GM10248 (cell line): Measurements from ENCODE around the gene PAQR5.
"Not testable (repeated sequence)": the region's sequence is repeated elsewhere in the genome, so short reads cannot be mapped to it uniquely, and the experiment has no call there.

Experiments
- CTCF ChIA-PET: fragments of 300-600 bp; sonication (Branson Sonifier 250); formaldehyde crosslinking; extraction: SDS; loops from one replicate; lab custom pipeline; 2021; ENCODE audit warnings: antibody characterized with exemption; lab: Yijun Ruan, JAX
- POLR2A ChIA-PET: fragments of 350-650 bp; sonication (Branson Sonifier 250); formaldehyde crosslinking; extraction: SDS; loops from one replicate; lab custom pipeline; 2020; ENCODE audit warnings: antibody characterized with exemption; lab: Yijun Ruan, JAX
- DNase-seq: peaks from one replicate; pipeline ENCODE4 v3.0.0; 2012; ENCODE audit errors: extremely low spot score
- TF ChIP-seq, protein P1 (sequence below): IDR thresholded peaks from 2 replicates; pipeline ENCODE4 v1.5.1; 2012; ENCODE audit warnings: mild to moderate bottlenecking, low read depth; ENCODE audit errors: extremely low read depth, missing control alignments, control extremely low read depth

PAQR5 gene

GRCh38 chr15:69285834-69286233 is 12.9 kb upstream of the PAQR5 start:
- CTCF ChIA-PET = no interaction called here
- DNase-seq = no peak
- TF ChIP-seq, protein P1, sequence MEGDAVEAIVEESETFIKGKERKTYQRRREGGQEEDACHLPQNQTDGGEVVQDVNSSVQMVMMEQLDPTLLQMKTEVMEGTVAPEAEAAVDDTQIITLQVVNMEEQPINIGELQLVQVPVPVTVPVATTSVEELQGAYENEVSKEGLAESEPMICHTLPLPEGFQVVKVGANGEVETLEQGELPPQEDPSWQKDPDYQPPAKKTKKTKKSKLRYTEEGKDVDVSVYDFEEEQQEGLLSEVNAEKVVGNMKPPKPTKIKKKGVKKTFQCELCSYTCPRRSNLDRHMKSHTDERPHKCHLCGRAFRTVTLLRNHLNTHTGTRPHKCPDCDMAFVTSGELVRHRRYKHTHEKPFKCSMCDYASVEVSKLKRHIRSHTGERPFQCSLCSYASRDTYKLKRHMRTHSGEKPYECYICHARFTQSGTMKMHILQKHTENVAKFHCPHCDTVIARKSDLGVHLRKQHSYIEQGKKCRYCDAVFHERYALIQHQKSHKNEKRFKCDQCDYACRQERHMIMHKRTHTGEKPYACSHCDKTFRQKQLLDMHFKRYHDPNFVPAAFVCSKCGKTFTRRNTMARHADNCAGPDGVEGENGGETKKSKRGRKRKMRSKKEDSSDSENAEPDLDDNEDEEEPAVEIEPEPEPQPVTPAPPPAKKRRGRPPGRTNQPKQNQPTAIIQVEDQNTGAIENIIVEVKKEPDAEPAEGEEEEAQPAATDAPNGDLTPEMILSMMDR = no peak
- POLR2A ChIA-PET = no interaction called here

- ChIA-PET CTCF (no interaction called here), POLR2A (no interaction called here)
- TF ChIP-seq, protein P1 = no peak
Observed at GRCh38 chr15:69288011-69288410, 10.7 kb upstream of the PAQR5 start.

DNA sequence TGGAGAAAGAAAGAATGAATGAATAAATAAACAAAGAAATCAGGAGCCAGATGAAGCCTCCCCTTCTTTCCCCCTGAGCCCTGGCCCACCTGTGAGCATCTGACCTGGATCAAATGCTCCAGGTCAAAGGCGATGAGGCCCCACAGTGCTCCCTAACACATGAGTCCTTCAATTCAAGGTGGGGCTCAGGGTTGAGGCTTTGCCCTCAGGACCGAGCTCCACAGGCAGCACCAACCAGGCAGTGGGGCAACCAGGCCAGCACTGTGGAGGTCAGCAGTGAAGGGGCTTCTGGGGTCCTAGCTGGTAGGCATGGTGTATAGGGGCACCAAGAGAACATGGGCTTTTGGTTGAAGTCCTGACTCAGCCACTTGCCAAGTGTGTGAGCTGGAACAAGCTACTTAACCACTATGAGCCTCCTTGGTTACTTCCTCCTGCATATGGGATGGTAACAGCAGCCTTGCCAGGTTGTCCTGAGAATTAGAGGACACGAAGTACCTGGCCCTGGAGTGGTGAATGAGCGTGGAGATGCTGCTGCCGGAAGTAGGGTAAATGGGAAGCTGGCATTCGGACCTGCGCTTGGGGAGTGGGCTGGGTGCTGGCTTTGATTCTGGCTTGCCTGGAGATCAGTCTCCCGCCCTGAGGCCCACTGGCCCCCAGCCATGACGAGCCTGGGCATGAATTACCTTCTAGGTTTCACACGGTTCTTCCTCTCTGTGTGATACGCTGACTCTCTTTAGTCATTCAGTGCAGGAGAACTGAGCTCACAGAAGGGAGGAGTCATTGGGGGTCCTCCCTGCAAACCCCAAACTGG is 10.0 kb upstream of the PAQR5 start:
- POLR2A ChIA-PET = no interaction called here
- TF ChIP-seq, protein P1 = no peak
- DNase-seq = no peak
- CTCF ChIA-PET = interaction anchor here (1.0 to 1.7 kb wide), 2 partner anchors 9 to 11 kb away, joined by 5 read pairs; no protein-coding TSS in a partner anchor

More at GRCh38 chr15:69288011-69288410, 10.7 kb upstream of the PAQR5 start:
- no peak for DNase-seq

GRCh38 chr15:69289342-69290146 is 9.2 kb upstream of the PAQR5 start:
- TF ChIP-seq, protein P1 = no peak
- CTCF ChIA-PET = interaction anchor here (1.0 to 1.7 kb wide), 2 partner anchors 9 to 10 kb away, joined by 5 read pairs; no protein-coding TSS in a partner anchor
- no peak for DNase-seq
- POLR2A ChIA-PET = no interaction called here

GRCh38 chr15:69290346-69291164 is 8.2 kb upstream of the PAQR5 start:
- no peak for DNase-seq
- TF ChIP-seq, protein P1 = no peak
- ChIA-PET POLR2A (no interaction called here), CTCF (interaction anchor here (1.7 kb wide), 1 partner anchor 9 kb away, joined by 5 read pairs; no protein-coding TSS in a partner anchor)

DNA sequence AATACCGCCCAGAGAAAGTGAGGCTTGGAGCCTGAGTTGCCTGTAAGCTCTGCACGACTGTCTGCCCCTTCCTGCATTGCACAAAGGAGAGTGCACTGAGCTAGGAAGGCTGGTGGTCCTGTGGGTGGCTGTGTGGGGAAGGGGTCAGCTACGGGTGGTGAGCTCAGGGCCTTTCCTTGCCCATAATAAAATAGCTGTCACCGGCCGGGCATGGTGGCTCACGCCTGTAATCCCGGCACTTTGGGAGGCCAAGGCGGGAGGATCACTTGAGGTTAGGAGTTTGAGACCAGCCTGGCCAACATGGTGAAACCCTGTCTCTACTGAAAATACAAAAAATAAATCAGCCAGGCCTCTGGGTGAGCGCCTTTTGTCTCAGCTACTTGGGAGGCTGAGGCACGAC is 7.1 kb upstream of the PAQR5 start:
- CTCF ChIA-PET, POLR2A ChIA-PET, DNase-seq: not testable (repeated sequence)
